DND-41 (cell line): ENCODE measurements around the gene C16orf86.
A peak's percentile ranks its signal among the peaks of the same experiment; 100 is the strongest.

Experiments used
- ATAC-seq: fragments of 200-7000 bp; cut with Tn5 transposase; 3 replicates; pipeline ENCODE4 v1.9.1; 2021; ENCODE audit warnings: low read depth; ENCODE audit not compliant: insufficient read depth
- DNase-seq: peaks from one replicate; pipeline ENCODE4 v3.0.0-alpha.2; 2020
- H2AFZ ChIP-seq: 2 replicates; pipeline ENCODE4 v1.6.0; 2012; ENCODE audit warnings: low read depth, low read length
- H3K27ac ChIP-seq: 2 replicates; pipeline ENCODE4 v1.5.1; 2012; ENCODE audit warnings: low read length, inconsistent platforms
- H3K27me3 ChIP-seq: fragments of 200-600 bp; sonication (generic); 2 replicates; pipeline ENCODE4 v1.6.0; 2012; ENCODE audit warnings: low read length, mild to moderate bottlenecking, inconsistent platforms; ENCODE audit not compliant: insufficient read depth, poor library complexity
- H3K36me3 ChIP-seq: 2 replicates; pipeline ENCODE4 v1.5.1; 2012; ENCODE audit warnings: low read length, inconsistent platforms; ENCODE audit not compliant: insufficient read depth
- H3K4me1 ChIP-seq: 2 replicates; pipeline ENCODE4 v1.5.1; 2012; ENCODE audit warnings: mild to moderate bottlenecking, low read length; ENCODE audit not compliant: insufficient read depth
- H3K4me2 ChIP-seq: 2 replicates; pipeline ENCODE4 v1.6.0; 2012; ENCODE audit warnings: mild to moderate bottlenecking, moderate library complexity, low read length, inconsistent platforms; ENCODE audit not compliant: insufficient read depth
- H3K4me3 ChIP-seq, 2 experiments: fragments of 200-600 bp in 1 of 2; shearing (Covaris generic) in 1 of 2; 2 replicates each; pipeline ENCODE4 v1.5.1; 2012 to 2016; ENCODE audit warnings: inconsistent platforms in 2 of 2, low read length in 2 of 2, mild to moderate bottlenecking in 2 of 2, low read depth in 1 of 2, moderate library complexity in 1 of 2
- H3K79me2 ChIP-seq: 2 replicates; pipeline ENCODE4 v1.6.0; 2012; ENCODE audit warnings: low read length, inconsistent platforms; ENCODE audit not compliant: insufficient read depth
- H3K9ac ChIP-seq: 2 replicates; pipeline ENCODE4 v1.6.0; 2012; ENCODE audit warnings: low read depth, mild to moderate bottlenecking, inconsistent platforms, low read length, moderate library complexity
- H3K9me3 ChIP-seq: 2 replicates; pipeline ENCODE4 v1.5.1; 2012; ENCODE audit warnings: low read length, moderate library complexity, mild to moderate bottlenecking, inconsistent platforms; ENCODE audit not compliant: insufficient read depth, severe bottlenecking
- H4K20me1 ChIP-seq: 2 replicates; pipeline ENCODE4 v1.6.0; 2012; ENCODE audit warnings: low read length; ENCODE audit not compliant: insufficient read depth
- CTCF ChIP-seq: IDR thresholded peaks from 2 replicates; pipeline ENCODE4 v1.5.1; 2012; ENCODE audit warnings: borderline replicate concordance, low read length, moderate library complexity, mild to moderate bottlenecking; ENCODE audit not compliant: poor library complexity, severe bottlenecking; ENCODE audit errors: extremely low read depth
- EZH2 ChIP-seq: IDR thresholded peaks from 3 replicates; pipeline ENCODE4 v1.6.1; 2012; ENCODE audit warnings: borderline replicate concordance, low read depth, mild to moderate bottlenecking, moderate library complexity, low read length, inconsistent platforms; ENCODE audit not compliant: severe bottlenecking

C16orf86 gene

GRCh38 chr16:67657017-67657608 is 9.5 kb upstream of the C16orf86 start:
- H3K79me2 ChIP-seq: peaks cover 20% of the 10 kb centered on the region
- H3K36me3 ChIP-seq: peaks cover 64% of the 10 kb centered on the region
- no peak overlapping the region for H3K4me3 ChIP-seq
- H3K4me1 ChIP-seq: peaks cover 29% of the 10 kb centered on the region
- no peaks in the 10 kb centered on the region for H3K27me3 ChIP-seq
- TF ChIP-seq EZH2: no peak
- no peak for TF ChIP-seq CTCF
- DNase-seq: no peak
- H3K9ac ChIP-seq: no peak overlapping the region
- H2AFZ ChIP-seq: no peak overlapping the region
- H3K9me3 ChIP-seq: no peaks in the 10 kb centered on the region
- H3K4me2 ChIP-seq: 0 out of 2 replicates have a peak overlapping the region, but pooled peaks have one; percentile 97
- ATAC-seq: no peak
- peaks cover 44% of the 10 kb centered on the region for H4K20me1 ChIP-seq
- H3K27ac ChIP-seq: no peak overlapping the region

- peak overlapping the region; percentile 13; the same call in 1 of the 2 replicates for H3K9ac ChIP-seq
Measured at GRCh38 chr16:67657751-67658518, 8.7 kb upstream of the C16orf86 start.

GRCh38 chr16:67658849-67659674 is 7.6 kb upstream of the C16orf86 start:
- no peaks in the 10 kb centered on the region for H3K27me3 ChIP-seq
- peaks cover 72% of the 10 kb centered on the region for H3K36me3 ChIP-seq
- no peak for ATAC-seq
- peak overlapping the region; percentile 81; the same call in 1 of the 2 replicates for H2AFZ ChIP-seq
- H3K4me1 ChIP-seq: peaks cover 29% of the 10 kb centered on the region
- peak overlapping the region; percentile 60 to 95; a peak in 3 of 4 replicates for H3K4me3 ChIP-seq
- H3K9ac ChIP-seq: peak overlapping the region; percentile 83
- TF ChIP-seq CTCF: no peak
- H3K27ac ChIP-seq: peak overlapping the region; percentile 76
- no peaks in the 10 kb centered on the region for H3K9me3 ChIP-seq
- peaks cover 20% of the 10 kb centered on the region for H3K79me2 ChIP-seq
- peak overlapping the region; percentile 97 for H3K4me2 ChIP-seq
- no peak for DNase-seq
- H4K20me1 ChIP-seq: peaks cover 43% of the 10 kb centered on the region

More at GRCh38 chr16:67657751-67658518, 8.7 kb upstream of the C16orf86 start:
- TF ChIP-seq CTCF: no peak
- no peak for TF ChIP-seq EZH2
- H3K4me3 ChIP-seq: 0 out of 4 replicates have a peak overlapping the region, but pooled peaks of 1 of the 2 experiments have one; percentile 95
- H4K20me1 ChIP-seq: peaks cover 41% of the 10 kb centered on the region
- H3K36me3 ChIP-seq: peaks cover 68% of the 10 kb centered on the region
- H3K9me3 ChIP-seq: no peaks in the 10 kb centered on the region
- H3K27me3 ChIP-seq: no peaks in the 10 kb centered on the region
- peaks cover 20% of the 10 kb centered on the region for H3K79me2 ChIP-seq
- DNase-seq (no peak), ATAC-seq (no peak)
- H2AFZ ChIP-seq: no peak overlapping the region
- H3K27ac ChIP-seq: no peak overlapping the region
- peak overlapping the region; percentile 97 for H3K4me2 ChIP-seq
- H3K4me1 ChIP-seq: peaks cover 29% of the 10 kb centered on the region
